Activated CD4-positive, CD25-positive, alpha-beta regulatory T cell (primary cell): ENCODE measurements around the gene MTX1.
A peak's percentile ranks its signal among the peaks of the same experiment; 100 is the strongest.

Experiments
- DNase-seq, 4 experiments: peaks; one replicate each; lab custom pipeline; 2025; lab: John Stamatoyannopoulos, UW

The MTX1 gene

DNA sequence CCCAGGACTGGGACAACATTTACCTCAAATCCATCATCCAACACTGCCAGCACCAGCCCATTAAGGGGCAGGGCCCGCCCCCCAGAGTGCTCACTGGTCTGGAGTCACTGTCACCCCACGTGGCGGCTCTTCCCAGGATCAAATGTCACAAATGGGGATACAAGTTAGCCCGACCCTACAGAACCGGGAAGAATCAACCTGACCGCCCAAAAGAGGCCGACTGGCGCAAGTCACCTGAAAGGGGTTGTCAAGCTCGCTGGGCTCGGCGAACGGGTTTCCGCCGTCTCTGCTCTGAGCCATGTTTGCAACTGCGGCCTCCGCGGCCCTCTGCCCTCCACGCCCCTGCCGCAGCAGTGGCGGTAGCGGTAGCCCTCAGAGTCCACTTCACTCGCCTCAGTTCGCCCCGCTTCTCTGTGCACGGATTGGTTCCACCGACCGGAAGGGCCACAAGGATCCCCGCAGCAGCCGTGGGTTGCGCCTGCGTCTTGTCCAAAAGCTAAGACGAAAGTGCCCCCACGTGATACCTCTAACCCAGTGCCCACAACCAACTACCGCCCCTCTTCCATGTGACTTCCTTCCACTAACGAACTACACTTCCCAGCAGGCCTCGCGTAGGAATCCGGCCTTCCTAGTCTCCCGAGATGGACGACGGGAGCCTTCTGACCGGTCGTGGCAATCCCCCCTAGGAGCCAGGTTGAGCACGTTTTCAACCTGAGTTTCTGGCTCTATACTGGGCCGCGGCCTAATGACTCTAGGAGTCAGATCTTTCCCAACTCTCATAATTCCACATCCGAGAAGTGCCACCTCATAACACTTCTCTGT, 53.6 kb downstream of the MTX1 start, which contains the start of gene SCAMP3:
TSS of gene SCAMP3 (minus strand) at position 509 of the 822 bp plus-strand sequence. CDS start at position 300, 209 bp downstream.
- peak; percentile 64 to 71 (median 66) for DNase-seq

GRCh38 chr1:155263067-155263466, 54.6 kb downstream of the MTX1 start:
- DNase-seq = no peak
